Thyroid gland (tissue), 4 donors: ENCODE measurements around the gene TSG101.

Experiments used
- POLR2A ChIP-seq, 2 donors: fragments of 450-650 bp; IDR thresholded peaks; one replicate each; pipeline ENCODE4 v1.6.1; 2017; ENCODE audit warnings: antibody characterized with exemption in 2 of 2, mild to moderate bottlenecking in 2 of 2, moderate library complexity in 1 of 2
- TF ChIP-seq, protein P1 (sequence below), 6 experiments: fragments of 200-600 bp in 3 of 6; fragments of 450-650 bp in 3 of 6; sonication (generic) in 3 of 6; IDR thresholded peaks; one replicate each; pipeline ENCODE4 v1.5.1; 2016 to 2019; ENCODE audit warnings: antibody characterized with exemption in 6 of 6, mild to moderate bottlenecking in 2 of 6, inconsistent platforms in 1 of 6, moderate library complexity in 1 of 6

GRCh38 chr11:18533365-18533764, 6.6 kb upstream of the TSG101 start:
- TF ChIP-seq, protein P1, sequence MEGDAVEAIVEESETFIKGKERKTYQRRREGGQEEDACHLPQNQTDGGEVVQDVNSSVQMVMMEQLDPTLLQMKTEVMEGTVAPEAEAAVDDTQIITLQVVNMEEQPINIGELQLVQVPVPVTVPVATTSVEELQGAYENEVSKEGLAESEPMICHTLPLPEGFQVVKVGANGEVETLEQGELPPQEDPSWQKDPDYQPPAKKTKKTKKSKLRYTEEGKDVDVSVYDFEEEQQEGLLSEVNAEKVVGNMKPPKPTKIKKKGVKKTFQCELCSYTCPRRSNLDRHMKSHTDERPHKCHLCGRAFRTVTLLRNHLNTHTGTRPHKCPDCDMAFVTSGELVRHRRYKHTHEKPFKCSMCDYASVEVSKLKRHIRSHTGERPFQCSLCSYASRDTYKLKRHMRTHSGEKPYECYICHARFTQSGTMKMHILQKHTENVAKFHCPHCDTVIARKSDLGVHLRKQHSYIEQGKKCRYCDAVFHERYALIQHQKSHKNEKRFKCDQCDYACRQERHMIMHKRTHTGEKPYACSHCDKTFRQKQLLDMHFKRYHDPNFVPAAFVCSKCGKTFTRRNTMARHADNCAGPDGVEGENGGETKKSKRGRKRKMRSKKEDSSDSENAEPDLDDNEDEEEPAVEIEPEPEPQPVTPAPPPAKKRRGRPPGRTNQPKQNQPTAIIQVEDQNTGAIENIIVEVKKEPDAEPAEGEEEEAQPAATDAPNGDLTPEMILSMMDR (IDR thresholded peaks at IDR 0.05), result no peak
- TF ChIP-seq POLR2A (IDR thresholded peaks at IDR 0.05), result no peak
